Raji (cell line): ENCODE data around the gene PLCG2.

Experiments
- POLR2A ChIP-seq: IDR thresholded peaks from 2 replicates; pipeline ENCODE4 v1.6.1; 2011; ENCODE audit warnings: low read depth, low read length, control low read depth; ENCODE audit not compliant: insufficient read depth

PLCG2 gene

DNA sequence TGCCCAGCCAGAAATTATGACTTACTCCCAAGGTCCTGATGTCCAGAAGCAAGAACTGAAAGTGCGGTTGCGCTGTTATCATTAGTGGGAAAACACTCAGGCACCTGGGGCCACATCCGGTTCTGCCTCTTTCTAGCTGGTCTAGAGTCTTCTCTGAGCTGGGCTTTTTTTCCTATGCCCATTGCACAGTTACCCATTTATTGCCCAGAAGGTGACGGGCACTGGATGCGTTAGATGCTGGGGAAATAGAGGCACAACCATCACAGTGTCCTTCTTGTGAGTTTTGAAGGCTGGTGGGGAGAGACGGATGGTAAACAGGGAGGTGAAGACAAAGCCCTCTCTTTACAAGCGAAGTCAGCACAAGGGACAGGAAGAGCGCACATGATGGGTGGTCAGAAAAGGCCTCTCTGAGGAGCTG lies 37.7 kb downstream of the PLCG2 start:
- TF ChIP-seq POLR2A: no peak; the same call in 1 of the 2 replicates

DNA sequence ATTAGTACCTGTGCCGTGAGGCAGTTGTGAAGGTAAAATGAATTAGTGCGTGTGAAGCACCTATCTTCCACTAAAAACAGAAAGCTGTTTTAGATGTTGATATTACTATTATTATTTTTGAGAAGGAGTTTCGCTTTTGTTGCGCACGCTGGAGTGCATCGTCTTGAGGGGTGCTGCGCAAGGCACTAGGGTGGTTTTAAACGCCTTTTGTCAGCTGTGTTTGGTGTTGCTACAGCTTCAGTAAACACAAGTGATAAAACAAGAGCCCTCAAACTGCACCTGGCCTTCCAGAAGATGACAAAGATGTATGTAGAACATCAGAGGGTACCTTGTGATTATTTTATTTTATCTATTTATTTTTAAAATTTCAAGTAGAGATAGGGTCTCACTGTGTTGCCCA lies 38.2 kb downstream of the PLCG2 start:
- no peak for TF ChIP-seq POLR2A

DNA sequence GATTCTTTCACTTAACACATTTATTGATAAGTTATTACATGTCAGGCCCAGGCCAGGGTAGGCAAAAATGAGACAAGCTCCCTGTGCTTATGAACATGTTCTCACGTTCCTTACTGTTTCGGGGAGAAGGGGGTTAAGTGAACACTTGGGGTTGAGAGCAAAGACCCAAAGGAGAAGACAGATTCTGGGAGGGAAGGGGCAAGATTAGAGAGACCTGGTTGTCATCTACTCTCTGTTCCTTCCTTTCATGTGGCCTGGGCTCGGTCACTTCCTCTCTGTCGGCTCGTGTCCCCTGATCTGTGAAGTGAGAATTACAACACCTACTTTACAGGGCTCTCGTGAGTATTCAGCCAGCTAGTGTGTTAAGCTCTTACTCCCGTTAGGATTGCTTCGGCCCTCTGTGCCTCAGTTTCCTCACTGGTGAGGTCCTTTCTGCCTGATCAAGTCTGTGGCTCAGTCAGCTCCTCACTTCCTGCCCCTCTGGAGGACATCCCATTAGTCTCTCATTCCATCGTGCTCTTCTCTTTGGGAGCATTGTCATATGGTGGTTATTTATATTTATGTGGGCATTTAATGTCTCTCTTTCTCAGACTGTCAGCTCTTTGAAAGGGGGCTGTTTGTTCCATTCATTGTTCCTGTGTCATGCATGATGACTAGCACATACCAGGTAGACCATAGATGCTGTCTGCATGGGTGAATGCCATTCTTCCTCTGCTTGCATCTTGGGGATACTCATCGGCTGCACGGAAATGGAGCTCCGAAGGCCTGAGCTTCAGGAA lies 38.9 kb downstream of the PLCG2 start:
- no peak for TF ChIP-seq POLR2A

DNA sequence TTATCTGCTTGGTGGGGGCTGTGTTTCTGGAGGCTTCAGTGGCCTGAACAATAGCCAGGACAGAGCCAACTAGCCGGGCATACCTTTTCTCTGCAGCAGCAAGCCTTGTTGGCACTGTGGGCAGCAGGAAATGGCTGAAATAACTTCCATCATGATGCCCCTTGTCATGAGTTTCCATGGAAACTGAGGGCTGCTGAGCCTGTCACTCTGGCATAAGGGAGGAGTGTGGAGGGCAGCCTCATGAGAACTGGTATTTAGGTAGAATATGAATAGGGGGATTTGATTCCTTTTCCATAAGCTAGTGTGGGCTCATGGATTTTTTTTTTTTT lies 39.4 kb downstream of the PLCG2 start:
- TF ChIP-seq POLR2A: no peak

DNA sequence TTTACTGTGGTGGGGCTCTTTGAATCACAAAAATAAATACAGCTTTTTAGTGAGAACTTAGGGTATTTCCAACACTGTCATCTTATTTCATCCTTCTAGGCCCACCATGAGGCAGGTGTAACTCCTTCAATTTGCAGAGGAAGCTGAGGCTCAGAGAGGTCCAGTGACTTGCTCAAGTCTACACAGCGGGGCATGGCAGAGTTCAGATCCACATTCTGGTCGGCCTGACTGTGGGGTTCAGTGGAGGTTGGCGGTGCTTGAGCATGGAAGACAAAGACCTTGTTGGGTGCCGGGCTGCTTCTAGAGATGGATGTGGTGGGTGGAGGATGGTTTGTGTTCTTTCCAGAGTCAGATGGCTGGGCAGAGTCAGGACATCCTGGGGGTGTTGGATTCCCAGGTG lies 39.8 kb downstream of the PLCG2 start:
- TF ChIP-seq POLR2A: no peak

DNA sequence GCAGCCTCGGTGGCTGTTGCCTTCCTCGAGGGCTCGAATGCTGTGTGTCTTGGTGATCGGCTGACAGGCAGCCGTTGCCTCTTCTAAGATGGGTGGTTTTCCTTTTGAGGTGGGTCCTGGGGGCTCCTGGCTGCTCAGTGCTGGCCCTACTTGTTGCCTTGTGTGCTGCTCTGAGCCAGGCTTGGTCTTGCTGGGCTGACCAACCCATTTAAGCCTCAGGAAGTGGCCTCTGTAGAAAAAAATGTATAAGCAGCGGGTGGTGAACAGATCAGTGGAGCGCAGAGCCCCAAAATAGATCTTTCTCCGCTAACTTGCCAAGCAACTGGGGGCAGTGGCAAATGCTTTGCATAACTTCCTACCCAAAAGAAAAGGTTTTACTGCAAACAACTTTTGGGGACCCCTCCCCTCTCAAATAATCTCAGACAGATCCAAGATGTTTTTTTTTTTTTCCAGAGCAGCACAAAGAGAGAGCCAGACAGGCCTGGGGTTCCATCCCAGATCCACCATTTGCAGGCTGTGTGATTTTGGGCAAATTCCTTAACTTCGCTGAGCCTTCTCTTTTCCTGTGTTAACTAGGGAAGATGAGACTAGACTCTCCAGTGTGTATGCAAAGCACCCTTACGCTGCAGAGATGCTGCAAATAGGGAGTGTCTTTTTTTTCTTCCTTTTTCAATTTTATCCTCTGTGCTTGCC lies 42.5 kb downstream of the PLCG2 start:
- TF ChIP-seq POLR2A: peak; percentile 35

DNA sequence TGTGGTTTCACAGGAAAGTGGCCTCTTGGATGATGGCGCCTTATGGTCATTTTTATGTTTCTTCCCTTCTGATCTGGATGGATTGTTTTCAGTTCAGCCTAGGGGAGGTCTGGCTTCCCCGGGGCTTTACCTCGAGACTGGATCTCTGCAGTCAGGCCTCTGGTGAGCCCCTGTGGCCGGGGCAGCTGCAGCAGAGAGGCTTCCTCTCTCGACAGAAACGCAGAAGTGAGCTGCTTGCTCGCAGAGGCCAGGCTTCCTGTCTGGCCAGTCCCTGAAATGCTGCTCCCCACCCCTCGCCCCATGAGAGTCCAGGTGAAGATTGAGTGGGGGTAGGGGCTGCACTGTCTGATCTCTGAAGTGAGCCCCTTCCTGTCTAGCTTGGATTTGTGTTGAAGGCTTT lies 44.0 kb downstream of the PLCG2 start:
- TF ChIP-seq POLR2A: peak; percentile 72

DNA sequence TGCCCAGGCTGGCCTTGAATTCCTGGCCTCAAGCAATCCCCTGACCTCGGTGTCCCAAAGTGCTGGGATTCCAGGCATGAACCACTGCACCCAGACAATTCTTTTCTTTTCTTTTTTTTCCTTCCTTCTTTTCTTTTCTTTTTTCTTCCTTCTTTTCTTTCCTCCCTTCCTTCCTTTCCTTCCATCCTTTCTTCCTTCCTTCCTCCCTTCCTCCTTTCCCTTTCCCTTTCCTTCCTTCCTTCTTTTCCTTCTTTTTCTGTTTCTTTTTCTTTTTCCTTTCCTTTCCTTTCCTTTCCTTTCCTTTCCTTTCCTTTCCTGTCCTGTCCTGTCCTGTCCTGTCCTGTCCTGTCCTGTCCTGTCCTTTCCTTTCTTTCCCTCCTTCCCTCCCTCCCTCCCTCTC lies 44.6 kb downstream of the PLCG2 start:
- no peak for TF ChIP-seq POLR2A

DNA sequence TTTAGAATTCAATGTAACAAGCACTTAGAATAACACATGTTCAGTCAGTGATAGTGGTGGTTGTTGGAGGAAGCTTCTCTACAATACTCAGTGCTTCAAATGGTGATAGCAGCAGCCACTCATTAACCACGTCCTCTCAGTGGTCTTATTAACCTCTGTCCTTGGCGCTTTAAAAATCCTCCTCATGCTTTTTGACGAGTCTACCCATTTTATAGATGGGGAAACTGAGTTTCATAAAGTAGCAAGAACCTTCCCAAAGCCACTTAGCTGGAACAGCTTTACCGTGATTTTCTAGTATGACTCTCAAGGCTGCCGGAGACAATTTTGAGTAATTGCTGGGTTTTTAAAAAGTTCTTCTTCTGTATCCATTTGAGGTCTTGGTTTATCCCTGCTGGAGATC lies 47.4 kb downstream of the PLCG2 start:
- no peak for TF ChIP-seq POLR2A

DNA sequence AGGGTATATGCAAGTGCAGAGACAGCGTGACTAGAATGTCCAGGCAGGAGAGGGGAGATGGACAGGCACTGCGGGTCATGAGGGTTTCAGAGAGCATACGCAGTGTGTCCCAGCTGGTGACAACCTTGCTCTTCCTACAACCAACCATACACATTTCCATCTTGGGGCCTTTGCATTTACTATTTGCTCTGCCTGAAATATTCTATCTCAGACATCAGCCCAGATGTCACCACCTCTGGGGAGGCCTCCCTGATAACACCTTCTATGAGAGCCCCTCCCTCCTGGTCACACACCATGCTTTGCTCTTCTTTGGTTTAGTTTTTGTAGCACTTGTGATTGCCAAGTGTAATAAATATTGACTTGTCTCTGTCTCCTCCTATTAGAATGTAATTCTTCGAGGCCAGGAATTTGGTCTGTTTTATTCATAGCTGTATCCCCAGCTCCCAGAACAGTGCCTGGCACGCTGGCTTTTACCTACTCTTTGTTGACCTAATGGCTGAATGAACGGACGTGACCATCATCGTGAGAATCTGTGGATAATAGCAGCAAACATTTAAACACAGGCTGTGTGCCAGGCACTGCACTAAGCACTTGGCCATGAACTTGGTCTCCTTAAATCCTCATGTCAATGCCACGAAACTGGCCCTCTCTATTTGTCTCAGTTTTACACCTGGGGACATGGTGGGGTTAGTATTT lies 51.9 kb downstream of the PLCG2 start:
- peak; percentile 41; the same call in 1 of the 2 replicates for TF ChIP-seq POLR2A

DNA sequence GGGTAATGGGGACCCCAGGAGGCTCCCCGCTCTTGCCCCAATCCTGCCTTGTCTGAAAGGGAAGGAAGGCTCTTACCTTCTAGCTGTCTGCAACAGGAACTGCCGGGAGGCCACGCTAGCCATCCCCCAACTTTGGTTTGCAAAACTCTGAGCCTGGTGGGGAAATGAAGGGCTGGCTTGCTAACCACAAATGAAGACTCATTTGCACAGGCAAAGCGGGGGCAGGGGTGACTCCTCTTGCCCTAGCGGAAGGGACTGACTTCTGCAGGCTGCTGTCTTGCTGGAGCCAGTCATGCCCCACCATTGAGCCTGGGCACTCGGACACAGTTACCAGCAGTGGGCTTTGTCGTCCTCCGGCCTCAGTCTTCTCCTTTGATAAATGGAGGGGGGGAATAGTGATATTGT lies 52.6 kb downstream of the PLCG2 start:
- peak; percentile 95 for TF ChIP-seq POLR2A

DNA sequence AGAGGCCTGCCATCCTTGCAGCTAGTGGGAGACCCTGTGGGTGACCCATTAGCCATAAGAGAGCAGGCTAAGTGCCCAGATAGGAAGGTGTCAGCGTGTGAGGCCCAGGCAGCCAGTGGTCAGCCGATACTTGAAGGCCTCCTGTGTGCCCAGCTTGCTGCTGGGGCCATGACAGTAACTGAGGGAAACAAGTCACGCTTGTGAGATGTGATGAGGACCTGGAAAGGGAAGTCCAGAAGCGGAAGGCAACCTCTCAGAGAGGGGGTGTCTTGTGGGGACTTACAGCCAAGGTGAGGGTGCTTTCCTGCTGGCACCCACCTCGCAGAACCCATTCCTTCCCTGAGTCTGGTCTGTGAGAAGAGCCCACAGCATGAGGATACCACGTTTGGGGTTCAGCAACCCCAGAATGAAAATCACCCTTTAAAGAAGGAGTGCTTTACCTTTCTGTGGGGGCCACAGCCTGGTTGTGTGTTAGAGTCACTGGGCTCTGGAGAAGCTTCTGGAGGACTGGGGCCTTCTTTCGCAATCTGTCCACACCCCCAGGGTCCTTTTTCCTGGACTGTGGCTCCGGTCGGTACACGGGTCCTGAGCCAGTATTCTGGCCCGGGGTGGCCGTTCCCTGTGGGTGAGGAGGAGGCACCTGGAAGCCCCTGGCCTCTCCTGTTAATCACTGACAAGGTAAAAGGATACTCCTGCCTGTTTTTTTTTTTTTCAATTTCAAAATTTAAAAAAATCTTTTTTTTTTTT lies 53.9 kb downstream of the PLCG2 start:
- no peak for TF ChIP-seq POLR2A

DNA sequence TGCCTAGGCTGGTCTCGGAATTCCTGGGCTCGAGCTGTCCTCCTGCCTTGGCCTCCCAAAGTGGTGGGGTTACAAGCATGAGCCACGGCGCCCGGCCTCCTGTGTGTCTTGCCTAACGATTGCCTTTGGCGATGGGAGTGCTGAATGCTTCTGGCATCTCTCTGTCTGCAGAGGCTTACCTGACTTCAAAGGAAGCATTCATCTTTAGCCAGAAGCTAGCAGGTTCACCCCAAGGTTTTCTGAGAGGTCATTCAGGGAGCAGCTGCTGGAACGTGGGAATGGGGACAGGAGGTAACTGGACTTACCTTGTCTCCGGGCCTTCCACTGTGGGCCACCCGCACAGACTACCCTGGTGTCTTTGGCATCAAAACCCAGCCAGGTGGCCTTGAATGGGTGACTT lies 54.7 kb downstream of the PLCG2 start:
- TF ChIP-seq POLR2A: no peak

DNA sequence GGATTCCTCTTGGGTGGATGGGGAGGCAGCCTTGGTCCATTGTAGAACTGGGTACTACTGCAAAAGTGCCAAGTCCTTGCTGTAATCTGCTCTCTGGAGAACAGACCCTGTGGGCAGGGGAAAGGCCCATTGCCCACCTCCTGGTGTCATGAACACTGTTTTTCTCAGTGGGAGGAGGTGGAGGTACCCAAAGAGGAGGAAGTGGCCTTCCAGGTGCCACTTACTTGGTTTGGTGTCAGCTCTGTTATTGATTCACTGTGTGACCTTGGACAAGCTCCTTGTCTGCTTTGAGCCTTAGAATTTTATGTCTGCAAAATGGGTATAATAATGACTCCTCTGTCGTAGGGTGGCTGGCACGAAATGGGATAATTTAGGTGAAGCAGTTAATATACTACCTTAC lies 55.8 kb downstream of the PLCG2 start:
- TF ChIP-seq POLR2A: no peak

DNA sequence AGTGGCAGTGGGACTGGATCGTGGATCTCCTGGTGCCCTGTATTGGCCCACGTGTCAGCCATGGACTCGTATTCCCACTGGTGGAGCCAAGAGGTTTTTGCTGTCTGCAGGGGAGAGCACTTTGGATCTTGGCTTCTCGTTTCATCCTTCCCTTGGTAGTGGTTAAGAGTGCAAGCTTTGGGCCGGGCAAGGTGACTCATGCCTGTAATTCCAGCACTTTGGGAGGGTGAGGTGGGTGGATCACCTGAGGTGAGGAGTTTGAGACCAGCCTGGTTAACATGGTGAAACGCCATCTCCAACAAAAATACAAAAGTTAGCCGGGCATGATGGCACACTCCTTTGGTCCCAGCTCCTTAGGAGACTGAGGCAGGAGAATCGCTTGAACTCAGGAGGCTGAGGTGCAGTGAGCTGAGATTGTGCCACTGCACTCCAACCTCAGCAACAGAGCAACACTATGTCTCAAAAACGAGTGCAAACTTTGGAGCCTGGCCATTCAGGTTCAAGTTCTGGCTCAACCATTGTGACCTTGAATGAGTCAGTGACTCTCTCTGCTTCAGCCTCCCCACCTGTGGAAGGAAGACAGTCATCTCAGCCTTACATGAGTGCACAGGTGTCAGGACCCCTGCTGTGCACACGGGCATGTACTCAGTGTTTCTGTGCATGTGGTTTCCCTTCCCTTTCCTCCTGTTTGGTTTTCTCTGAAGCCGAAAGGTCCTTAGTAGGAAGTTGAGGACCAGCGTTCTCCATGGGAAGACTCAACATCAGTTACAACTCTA lies 57.4 kb downstream of the PLCG2 start:
- TF ChIP-seq POLR2A: peak; percentile 38; the same call in 1 of the 2 replicates

DNA sequence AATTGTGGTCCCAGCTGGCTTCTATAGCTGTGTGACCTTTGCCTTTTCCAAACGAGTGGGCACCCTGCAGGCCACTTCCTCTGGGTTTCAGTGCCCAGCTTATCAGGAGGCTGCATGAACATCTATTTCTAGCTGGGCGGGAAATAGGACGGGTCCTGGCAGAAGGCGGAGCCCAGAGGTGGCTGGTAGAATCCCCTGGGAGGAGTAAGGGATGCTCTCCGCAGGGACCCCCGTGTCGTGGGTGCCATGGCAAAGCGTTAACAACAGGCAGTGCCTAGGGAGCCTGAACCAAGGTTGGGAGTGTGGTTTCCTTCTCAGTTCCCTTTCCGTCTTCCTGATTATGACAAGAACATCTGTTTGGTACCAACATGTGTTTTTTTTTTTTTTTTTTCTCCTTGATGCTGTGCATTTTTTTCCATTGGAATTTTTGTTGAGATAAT lies 58.2 kb downstream of the PLCG2 start:
- TF ChIP-seq POLR2A: no peak
